Mesenchymal stem cell (in vitro differentiated cells and primary cell): ENCODE results near the gene MGAT3.

ENCODE experiments used
- DNase-seq: peaks from one replicate; pipeline ENCODE4 v3.0.0-alpha.2; 2013
- H2AFZ ChIP-seq: one replicate; pipeline ENCODE4 v1.6.1; 2013; ENCODE audit warnings: low read depth, mild to moderate bottlenecking, control low read depth, inconsistent platforms, low read length, moderate library complexity
- H2AK5ac ChIP-seq: 2 replicates; pipeline ENCODE4 v1.6.1; 2013; ENCODE audit warnings: low read length, moderate library complexity, mild to moderate bottlenecking, inconsistent platforms; ENCODE audit not compliant: severe bottlenecking
- H2BK120ac ChIP-seq: one replicate; pipeline ENCODE4 v1.6.1; 2013; ENCODE audit warnings: low read depth, mild to moderate bottlenecking, inconsistent platforms, low read length, moderate library complexity
- H2BK12ac ChIP-seq, 2 experiments: one replicate each; pipeline ENCODE4 v1.6.1; 2013; ENCODE audit warnings: inconsistent platforms in 2 of 2, low read length in 2 of 2, mild to moderate bottlenecking in 2 of 2, moderate library complexity in 2 of 2, control low read depth in 1 of 2
- H2BK15ac ChIP-seq: one replicate; pipeline ENCODE4 v1.6.1; 2013; ENCODE audit warnings: mild to moderate bottlenecking, low read depth, inconsistent platforms; ENCODE audit not compliant: poor library complexity, severe bottlenecking
- H2BK5ac ChIP-seq: 2 replicates; pipeline ENCODE4 v1.6.1; 2013; ENCODE audit warnings: low read depth, mild to moderate bottlenecking, low read length, control low read depth, inconsistent platforms; ENCODE audit not compliant: poor library complexity, severe bottlenecking
- H3K14ac ChIP-seq, 2 experiments: one replicate each; pipeline ENCODE4 v1.6.1; 2013; ENCODE audit warnings: inconsistent platforms in 2 of 2, low read length in 2 of 2, control low read depth in 1 of 2, mild to moderate bottlenecking in 1 of 2, moderate library complexity in 1 of 2
- H3K18ac ChIP-seq, 2 experiments: one replicate each; pipeline ENCODE4 v1.6.1; 2013; ENCODE audit warnings: inconsistent platforms in 2 of 2, low read length in 2 of 2, control low read depth in 1 of 2, low read depth in 1 of 2, mild to moderate bottlenecking in 1 of 2
- H3K23ac ChIP-seq, 2 experiments: one replicate each; pipeline ENCODE4 v1.6.1; 2013; ENCODE audit warnings: inconsistent platforms in 2 of 2, low read length in 2 of 2, mild to moderate bottlenecking in 2 of 2, moderate library complexity in 2 of 2, control low read depth in 1 of 2
- H3K27ac ChIP-seq: 2 replicates; pipeline ENCODE4 v1.5.1; 2013; ENCODE audit warnings: mild to moderate bottlenecking, moderate library complexity, low read length, control low read depth, inconsistent platforms; ENCODE audit not compliant: poor library complexity, severe bottlenecking
- H3K27me3 ChIP-seq, 2 experiments: 2 replicates each; pipeline versions ENCODE4 v1.6.1 to v1.7.0; 2013; ENCODE audit warnings: low read length in 2 of 2, mild to moderate bottlenecking in 2 of 2, moderate library complexity in 2 of 2, control low read depth in 1 of 2, inconsistent platforms in 1 of 2; ENCODE audit not compliant: control insufficient read depth in 1 of 2, insufficient read depth in 1 of 2
- H3K36me3 ChIP-seq, 2 experiments: 2 replicates each; pipeline versions ENCODE4 v1.6.1 to v1.7.0; 2013; ENCODE audit warnings: low read length in 2 of 2, control low read depth in 1 of 2, inconsistent platforms in 1 of 2, low read depth in 1 of 2, mild to moderate bottlenecking in 1 of 2; ENCODE audit not compliant: insufficient read depth in 2 of 2, control insufficient read depth in 1 of 2
- H3K4ac ChIP-seq, 2 experiments: one replicate each; pipeline ENCODE4 v1.6.1; 2013; ENCODE audit warnings: inconsistent platforms in 2 of 2, low read length in 2 of 2, mild to moderate bottlenecking in 2 of 2, moderate library complexity in 2 of 2, control low read depth in 1 of 2, low read depth in 1 of 2
- H3K4me1 ChIP-seq: 2 replicates; pipeline ENCODE4 v1.6.1; 2013; ENCODE audit warnings: low read depth, low read length, control low read depth; ENCODE audit not compliant: control insufficient read depth, insufficient read depth
- H3K4me2 ChIP-seq: 2 replicates; pipeline ENCODE4 v1.6.1; 2013; ENCODE audit warnings: low read length, mild to moderate bottlenecking, inconsistent platforms; ENCODE audit not compliant: poor library complexity, severe bottlenecking
- H3K4me3 ChIP-seq, 2 experiments: 2 replicates each; pipeline versions ENCODE4 v1.5.1 to v1.7.0; 2013; ENCODE audit warnings: low read length in 2 of 2, mild to moderate bottlenecking in 2 of 2, control low read depth in 1 of 2, low read depth in 1 of 2; ENCODE audit not compliant: insufficient read depth in 1 of 2
- H3K79me1 ChIP-seq: replicated peaks from 2 replicates; pipeline ENCODE4 v1.6.1; 2013; ENCODE audit warnings: mild to moderate bottlenecking, control low read depth, low read length, inconsistent platforms; ENCODE audit not compliant: poor library complexity, severe bottlenecking
- H3K9ac ChIP-seq: 2 replicates; pipeline ENCODE4 v1.7.0; 2013; ENCODE audit warnings: mild to moderate bottlenecking, low read length, moderate library complexity
- H3K9me3 ChIP-seq: 2 replicates; pipeline ENCODE4 v1.7.0; 2013; ENCODE audit warnings: mild to moderate bottlenecking, low read length; ENCODE audit not compliant: control insufficient read depth
- H4K8ac ChIP-seq: one replicate; pipeline ENCODE4 v1.6.1; 2013; ENCODE audit warnings: inconsistent platforms, mild to moderate bottlenecking, low read length, moderate library complexity
- H4K91ac ChIP-seq: one replicate; pipeline ENCODE4 v1.6.1; 2013; ENCODE audit warnings: mild to moderate bottlenecking, low read length, inconsistent platforms
- WGBS: methylation state at CpG from one replicate; pipeline ENCODE4 v1.1.7; 2013; ENCODE audit warnings: mixed read lengths; 5-methylcytosine and 5-hydroxymethylcytosine counted together

MGAT3 gene

GRCh38 chr22:39530692-39531331 is 74.0 kb downstream of the MGAT3 start:
- Histone ChIP-seq H2AK5ac (no peak overlapping the region), H3K23ac (peak overlapping the region in 1 of 2 experiments; percentile 85), H4K8ac (no peak overlapping the region), H3K14ac (no peak overlapping the region), H3K4me2 (no peak overlapping the region), H2BK12ac (no peak overlapping the region), H2BK15ac (no peak overlapping the region), H3K4ac (no peak overlapping the region), H3K18ac (no peak overlapping the region), H2BK120ac (no peak overlapping the region), H3K4me1 (peaks cover 43% of the 10 kb centered on the region), H3K27me3 (peaks cover 2 to 4% of the 10 kb centered on the region in 2 experiments), H2BK5ac (no peak overlapping the region), H3K4me3 (peak overlapping the region in 1 of 2 experiments; percentile 88), H3K27ac (no peak overlapping the region), H3K9me3 (no peaks in the 10 kb centered on the region), H4K91ac (no peak overlapping the region), H3K79me1 (peaks cover 15% of the 10 kb centered on the region), H3K36me3 (peaks cover 38 to 39% of the 10 kb centered on the region in 2 experiments), H2AFZ (no peak overlapping the region), H3K9ac (peak overlapping the region; percentile 96)
- 66% methylated on average over 9 of the region's 9 CpGs for WGBS
- peak; percentile 75 for DNase-seq

GRCh38 chr22:39532215-39533073 is 75.6 kb downstream of the MGAT3 start, which contains the start of gene RPS19BP1:
Gene RPS19BP1, minus strand, starts transcription at chr22:39532748. Its CDS starts 10 bp downstream, at chr22:39532738.
- peaks cover 36% of the 10 kb centered on the region for H3K4me1 ChIP-seq
- H3K4me3 ChIP-seq: peak within 1 kb of the TSS; percentile 83 to 88
- H2AK5ac ChIP-seq: peak within 1 kb of the TSS; percentile 78
- peak within 1 kb of the TSS; percentile 96 to 97 for H3K18ac ChIP-seq
- no peaks in the 10 kb centered on the region for H3K9me3 ChIP-seq
- peak within 1 kb of the TSS; percentile 87 for H3K4me2 ChIP-seq
- peak within 1 kb of the TSS; percentile 96 for H3K9ac ChIP-seq
- H3K79me1 ChIP-seq: peaks cover 15% of the 10 kb centered on the region
- peak within 1 kb of the TSS; percentile 42 to 92 for H3K4ac ChIP-seq
- peak; percentile 98 for DNase-seq
- H2AFZ ChIP-seq: peak within 1 kb of the TSS; percentile 80
- peak within 1 kb of the TSS in 1 of 2 experiments; percentile 45 for H2BK12ac ChIP-seq
- H3K27ac ChIP-seq: peak within 1 kb of the TSS; percentile 71
- H3K14ac ChIP-seq: peak within 1 kb of the TSS in 1 of 2 experiments; percentile 96
- peak within 1 kb of the TSS; percentile 96 for H2BK15ac ChIP-seq
- peaks cover 7 to 13% of the 10 kb centered on the region in 2 experiments for H3K27me3 ChIP-seq
- WGBS: under 1% methylated on average over 49 of the region's 67 CpGs
- peak within 1 kb of the TSS; percentile 21 for H2BK5ac ChIP-seq
- peak within 1 kb of the TSS; percentile 94 for H4K8ac ChIP-seq
- H2BK120ac ChIP-seq: peak within 1 kb of the TSS; percentile 58
- peak within 1 kb of the TSS; percentile 91 for H4K91ac ChIP-seq
- H3K36me3 ChIP-seq: peaks cover 33 to 35% of the 10 kb centered on the region in 2 experiments
- H3K23ac ChIP-seq: peak within 1 kb of the TSS; percentile 81 to 87

- peak overlapping the region; percentile 55 for H2AK5ac ChIP-seq
- peaks cover 19% of the 10 kb centered on the region for H3K4me1 ChIP-seq
- no peak overlapping the region for H3K18ac ChIP-seq
- H2BK120ac ChIP-seq: no peak overlapping the region
- H3K4me3 ChIP-seq: no peak overlapping the region
- peak overlapping the region in 1 of 2 experiments; percentile 57 for H3K4ac ChIP-seq
- H2BK15ac ChIP-seq: peak overlapping the region; percentile 41
- peak overlapping the region; percentile 51 for H3K9ac ChIP-seq
- no peak overlapping the region for H3K14ac ChIP-seq
- no peak overlapping the region for H2BK5ac ChIP-seq
- H3K27me3 ChIP-seq: peaks cover 11 to 17% of the 10 kb centered on the region in 2 experiments
- H3K9me3 ChIP-seq: no peaks in the 10 kb centered on the region
- H3K36me3 ChIP-seq: peaks cover 19% of the 10 kb centered on the region in 2 experiments
- H3K79me1 ChIP-seq: peaks cover 12% of the 10 kb centered on the region
- WGBS: 87% methylated on average over 12 of the region's 12 CpGs
- H3K27ac ChIP-seq: no peak overlapping the region
- peak overlapping the region; percentile 59 to 60 for H2BK12ac ChIP-seq
- no peak for DNase-seq
- H2AFZ ChIP-seq: peak overlapping the region; percentile 47
- peak overlapping the region; percentile 8 for H4K91ac ChIP-seq
- no peak overlapping the region for H3K4me2 ChIP-seq
- no peak overlapping the region for H3K23ac ChIP-seq
- H4K8ac ChIP-seq: peak overlapping the region; percentile 91
Observed at GRCh38 chr22:39534092-39534506, 77.3 kb downstream of the MGAT3 start.
